H1 (cell line): Measurements from ENCODE around the gene GJC2.

ENCODE experiments used
- CTCF ChIP-seq, 3 experiments: IDR thresholded peaks; 1 replicate in 2 of 3; 2 replicates in 1 of 3; pipeline versions ENCODE4 v1.5.1 to v1.6.1; 2011; ENCODE audit warnings: low read length in 3 of 3, mild to moderate bottlenecking in 3 of 3, inconsistent platforms in 2 of 3, low read depth in 1 of 3, moderate library complexity in 1 of 3; ENCODE audit not compliant: insufficient read depth in 1 of 3; ENCODE audit errors: control extremely low read depth in 1 of 3
- FOSL1 ChIP-seq: IDR thresholded peaks from 2 replicates; pipeline ENCODE4 v1.6.1; 2011; ENCODE audit warnings: mild to moderate bottlenecking, low read depth, low read length, moderate library complexity; ENCODE audit not compliant: insufficient read depth
- POLR2AphosphoS5 ChIP-seq: IDR thresholded peaks from 2 replicates; pipeline ENCODE4 v1.6.1; 2011; ENCODE audit warnings: low read depth, low read length

GRCh38 chr1:228100822-228101613, 48.7 kb upstream of the GJC2 start:
- no peak for TF ChIP-seq POLR2AphosphoS5
- no peak for TF ChIP-seq CTCF (IDR thresholded peaks at IDR 0.05; ENCODE audit: control extremely low read depth in 1 of 3, insufficient read depth in 1 of 3, low read depth in 1 of 3, low read length in 3 of 3)
- TF ChIP-seq FOSL1 = no peak
